H1 (cell line): Measurements from ENCODE around the gene DUSP12. TPM values are rescaled to one million over a fixed set of nuclear protein-coding genes. Genes with fewer than 3 reads are reported as not detected.
A peak's percentile ranks its signal among the peaks of the same experiment; 100 is the strongest.

Experiments
- ATF3 ChIP-seq: IDR thresholded peaks from 2 replicates; pipeline ENCODE4 v1.6.1; 2011; ENCODE audit warnings: low read depth, mild to moderate bottlenecking, low read length; ENCODE audit not compliant: insufficient read depth
- BCL11A ChIP-seq, 2 experiments: IDR thresholded peaks; one replicate each; pipeline ENCODE4 v1.6.1; 2011; ENCODE audit warnings: low read depth in 2 of 2, low read length in 2 of 2, mild to moderate bottlenecking in 2 of 2
- CEBPB ChIP-seq: IDR thresholded peaks from 2 replicates; pipeline ENCODE4 v1.6.1; 2012; ENCODE audit warnings: low read depth, low read length
- EP300 ChIP-seq, 2 experiments: IDR thresholded peaks; 1 replicate in 1 of 2; 2 replicates in 1 of 2; pipeline ENCODE4 v1.6.1; 2011 to 2012; ENCODE audit warnings: low read depth in 2 of 2, low read length in 2 of 2, mild to moderate bottlenecking in 2 of 2, borderline replicate concordance in 1 of 2, inconsistent platforms in 1 of 2, moderate library complexity in 1 of 2
- EZH2 ChIP-seq: fragments of 200-600 bp; sonication (generic); IDR thresholded peaks from 2 replicates; pipeline ENCODE4 v1.7.1; 2012; ENCODE audit warnings: low read depth, mild to moderate bottlenecking, moderate library complexity, low read length, inconsistent platforms; ENCODE audit not compliant: severe bottlenecking
- FOSL1 ChIP-seq: IDR thresholded peaks from 2 replicates; pipeline ENCODE4 v1.6.1; 2011; ENCODE audit warnings: mild to moderate bottlenecking, low read depth, low read length, moderate library complexity; ENCODE audit not compliant: insufficient read depth
- GABPA ChIP-seq: IDR thresholded peaks from 2 replicates; pipeline ENCODE4 v1.6.1; 2011; ENCODE audit warnings: mild to moderate bottlenecking, low read length, moderate library complexity, borderline replicate concordance; ENCODE audit not compliant: insufficient read depth
- HDAC2 ChIP-seq, 2 experiments: fragments of 300-600 bp in 1 of 2; sonication (generic) in 1 of 2; IDR thresholded peaks; 2 replicates each; pipeline ENCODE4 v1.6.1; 2011 to 2012; ENCODE audit warnings: low read depth in 2 of 2, low read length in 2 of 2, mild to moderate bottlenecking in 2 of 2, moderate library complexity in 2 of 2, borderline replicate concordance in 1 of 2, inconsistent platforms in 1 of 2
- HDAC6 ChIP-seq: IDR thresholded peaks from one replicate; pipeline ENCODE4 v1.7.1; 2012; ENCODE audit warnings: low read depth, mild to moderate bottlenecking, inconsistent platforms, low read length, moderate library complexity
- JUN ChIP-seq: IDR thresholded peaks from 2 replicates; pipeline ENCODE4 v1.6.1; 2011; ENCODE audit warnings: low read depth, mild to moderate bottlenecking, improper control_type of control experiment, low read length
- JUND ChIP-seq: IDR thresholded peaks from 2 replicates; pipeline ENCODE4 v1.6.1; 2011; ENCODE audit warnings: mild to moderate bottlenecking, improper control_type of control experiment, low read length
- KDM1A ChIP-seq: fragments of 200-600, 300-600 bp; sonication (generic); IDR thresholded peaks from 2 replicates; pipeline ENCODE4 v1.7.1; 2016; ENCODE audit warnings: mild to moderate bottlenecking, low read length, borderline replicate concordance
- NRF1 ChIP-seq: IDR thresholded peaks from 2 replicates; pipeline ENCODE4 v1.6.1; 2011; ENCODE audit warnings: mild to moderate bottlenecking, low read depth, low read length, improper control_type of control experiment
- RBBP5 ChIP-seq: IDR thresholded peaks from 2 replicates; pipeline ENCODE4 v1.7.1; 2012; ENCODE audit warnings: low read depth, mild to moderate bottlenecking, inconsistent platforms, low read length, moderate library complexity, borderline replicate concordance
- RNF2 ChIP-seq: fragments of 200-900, 300-1000 bp; sonication (generic); IDR thresholded peaks from 2 replicates; pipeline ENCODE4 v1.7.1; 2016; ENCODE audit warnings: borderline replicate concordance, low read depth, mild to moderate bottlenecking, antibody characterized with exemption, low read length; ENCODE audit not compliant: poor library complexity, severe bottlenecking; ENCODE audit errors: missing control alignments
- SIRT6 ChIP-seq: IDR thresholded peaks from one replicate; pipeline ENCODE4 v1.7.1; 2012; ENCODE audit warnings: low read length, inconsistent platforms
- SIX5 ChIP-seq: IDR thresholded peaks from 2 replicates; pipeline ENCODE4 v1.6.1; 2011; ENCODE audit warnings: mild to moderate bottlenecking, low read depth, low read length
- SP2 ChIP-seq: IDR thresholded peaks from 2 replicates; pipeline ENCODE4 v1.6.1; 2012; ENCODE audit warnings: mild to moderate bottlenecking, low read length, inconsistent platforms
- SRF ChIP-seq: IDR thresholded peaks from 2 replicates; pipeline ENCODE4 v1.6.1; 2011; ENCODE audit warnings: mild to moderate bottlenecking, low read depth, low read length, moderate library complexity
- SUZ12 ChIP-seq: fragments of 200-600 bp; sonication (generic); IDR thresholded peaks from 2 replicates; pipeline ENCODE4 v1.6.1; 2012; ENCODE audit warnings: mild to moderate bottlenecking, inconsistent platforms, low read length, moderate library complexity, mixed read lengths
- TAF1 ChIP-seq: IDR thresholded peaks from 2 replicates; pipeline ENCODE4 v1.6.1; 2011; ENCODE audit warnings: mild to moderate bottlenecking, low read depth, low read length
- TEAD4 ChIP-seq: IDR thresholded peaks from 2 replicates; pipeline ENCODE4 v1.6.1; 2012; ENCODE audit warnings: low read depth, low read length, inconsistent platforms, mixed read lengths
- YY1 ChIP-seq: IDR thresholded peaks from 2 replicates; pipeline ENCODE4 v1.6.1; 2011; ENCODE audit warnings: low read depth, mild to moderate bottlenecking, low read length
- polyA plus RNA-seq, 7 experiments: library from polyadenylated mRNA; depleted of rRNA in 3 of 7; stranded (reverse) in 5 of 7; unstranded in 2 of 7; fragments of >200 nt in 5 of 7; fragments of 200-250 nt in 2 of 7; gene quantifications; 1 replicate in 5 of 7; 2 replicates in 1 of 7; 4 replicates in 1 of 7; pipeline versions ENCODE4 v1.2.1 to v1.2.3, GENCODE V29; 2011 to 2013; ENCODE audit warnings: missing spikeins in 2 of 7, mixed read lengths in 2 of 7
- total RNA-seq: library from RNA; stranded (reverse); fragmentation: NEBNext Ultra II Directional; extraction: Animal tissue kit (Norgen Biotek cat#: 25700); gene quantifications from 2 replicates; pipeline ENCODE4 v1.2.1, GENCODE V29; 2021

Gene DUSP12
- total and polyA plus RNA-seq, 2 of the 8 experiments (the other 6 are each of a cell fraction or from before 2014, with no cell fraction given): 27.6 to 33.9 TPM

- TF ChIP-seq RBBP5: peak; percentile 74
- no peak for TF ChIP-seq JUN
- no peak for TF ChIP-seq HDAC6
- TF ChIP-seq SP2: no peak
- TF ChIP-seq CEBPB: no peak
- TF ChIP-seq GABPA: no peak
- no peak for TF ChIP-seq NRF1
- no peak for TF ChIP-seq EP300 (IDR thresholded peaks at IDR 0.05; ENCODE audit: borderline replicate concordance in 1 of 2, low read depth in 2 of 2, low read length in 2 of 2)
- peak; percentile 65 for TF ChIP-seq TAF1
- no peak for TF ChIP-seq ATF3
- TF ChIP-seq YY1: no peak
- TF ChIP-seq BCL11A (IDR thresholded peaks at IDR 0.05; ENCODE audit: low read depth in 2 of 2, low read length in 2 of 2): no peak
- TF ChIP-seq SIX5: no peak
- TF ChIP-seq JUND: no peak
- no peak for TF ChIP-seq FOSL1
- TF ChIP-seq RNF2: no peak
- no peak; the same call in 1 of the 2 replicates for TF ChIP-seq SUZ12
- no peak for TF ChIP-seq TEAD4
- no peak for TF ChIP-seq SIRT6
- TF ChIP-seq SRF: no peak
- no peak for TF ChIP-seq EZH2
- TF ChIP-seq KDM1A: no peak
- peak; percentile 56 to 89; a peak in 2 of 4 replicates for TF ChIP-seq HDAC2 (IDR thresholded peaks at IDR 0.05; ENCODE audit: borderline replicate concordance in 1 of 2, low read depth in 2 of 2, low read length in 2 of 2)
These were observed 16.8 kb downstream of the DUSP12 start, which contains the start of gene ATF6 (continued) for GRCh38 chr1:161766102-161766981.
